Adrenal gland (tissue), 5 donors: Measurements from ENCODE around the gene GBGT1.

ENCODE experiments used
- CTCF ChIP-seq, 6 experiments: fragments of 450-650 bp in 4 of 6; fragments of 200-600 bp in 2 of 6; sonication (generic) in 1 of 6; IDR thresholded peaks; 1 replicate in 5 of 6; 2 replicates in 1 of 6; pipeline versions ENCODE4 v1.5.1 to v1.8.0; 2016 to 2021; ENCODE audit warnings: antibody characterized with exemption in 6 of 6, mild to moderate bottlenecking in 2 of 6, moderate library complexity in 1 of 6
- POLR2A ChIP-seq, 2 donors: fragments of 450-650 bp; IDR thresholded peaks; one replicate each; pipeline ENCODE4 v1.6.1; 2017; ENCODE audit warnings: antibody characterized with exemption in 2 of 2, mild to moderate bottlenecking in 2 of 2, moderate library complexity in 1 of 2
- donor health status: DM: no; HTN: no; CAD: no.

GRCh38 chr9:133140606-133141005 is 23.1 kb downstream of the GBGT1 start:
- no peak for TF ChIP-seq POLR2A (IDR thresholded peaks at IDR 0.05)
- no peak for TF ChIP-seq CTCF (IDR thresholded peaks at IDR 0.05)
